H1 (cell line): Measurements from ENCODE around the gene TCEANC. TPM values are rescaled to one million over a fixed set of nuclear protein-coding genes. Genes with fewer than 3 reads are reported as not detected.
A peak's percentile ranks its signal among the peaks of the same experiment; 100 is the strongest.

ENCODE experiments used
- CTCF ChIA-PET: fragments of 300-600 bp; sonication (Branson Sonifier 250); formaldehyde crosslinking; loops from one replicate; lab custom pipeline; 2021; ENCODE audit not compliant: partially characterized antibody; lab: Charles Lee
- POLR2A ChIA-PET: fragments of 300-600 bp; sonication (Branson Sonifier 250); formaldehyde crosslinking; loops from one replicate; lab custom pipeline; 2021; ENCODE audit warnings: inconsistent platforms; ENCODE audit not compliant: partially characterized antibody; lab: Charles Lee
- DNase-seq, 2 experiments: peaks; one replicate each; pipeline versions ENCODE4 v3.0.0 to v3.0.0-alpha.2; 2010 to 2022; ENCODE audit warnings: low spot score in 2 of 2, low read depth in 1 of 2, mixed read lengths in 1 of 2
- FAIRE-seq: peaks from 2 replicates; lab custom pipeline; 2011; peaks lifted over from hg19 to GRCh38; lab: Jason Lieb, UNC
- H2AFZ ChIP-seq: 2 replicates; pipeline ENCODE4 v1.8.1; 2012; ENCODE audit warnings: low read length, inconsistent platforms
- H2AK5ac ChIP-seq: 2 replicates; pipeline ENCODE4 v1.6.1; 2013; ENCODE audit warnings: low read depth, low read length
- H2BK120ac ChIP-seq: replicated peaks from 2 replicates; pipeline ENCODE3; 2013; ENCODE audit warnings: low read depth, low read length, inconsistent platforms
- H2BK12ac ChIP-seq: 2 replicates; pipeline ENCODE4 v1.6.1; 2013; ENCODE audit warnings: low read depth, low read length
- H2BK15ac ChIP-seq: 2 replicates; pipeline ENCODE4 v1.6.1; 2013; ENCODE audit warnings: low read length
- H2BK20ac ChIP-seq: 2 replicates; pipeline ENCODE4 v1.6.1; 2013; ENCODE audit warnings: low read length
- H2BK5ac ChIP-seq: 2 replicates; pipeline ENCODE4 v1.6.1; 2013; ENCODE audit warnings: low read depth, low read length
- H3K14ac ChIP-seq: 2 replicates; pipeline ENCODE4 v1.6.1; 2013; ENCODE audit warnings: inconsistent platforms; ENCODE audit not compliant: insufficient read length
- H3K18ac ChIP-seq: 2 replicates; pipeline ENCODE4 v1.6.1; 2013; ENCODE audit warnings: low read length; ENCODE audit errors: extremely low read depth
- H3K23ac ChIP-seq: 2 replicates; pipeline ENCODE4 v1.6.1; 2013; ENCODE audit warnings: inconsistent platforms; ENCODE audit not compliant: insufficient read length
- H3K23me2 ChIP-seq: 2 replicates; pipeline ENCODE4 v1.6.1; 2013; ENCODE audit warnings: low read depth, low read length
- H3K27ac ChIP-seq: 2 replicates; pipeline ENCODE4 v1.6.1; 2011; ENCODE audit warnings: low read depth, low read length, inconsistent platforms
- H3K27me3 ChIP-seq, 4 experiments: replicated peaks in 1 of 4; 1 replicate in 1 of 4; 2 replicates in 3 of 4; pipeline versions ENCODE4 v1.6.1 to v1.8.1; 2011 to 2013; ENCODE audit warnings: low read length in 3 of 4, mild to moderate bottlenecking in 3 of 4, inconsistent platforms in 2 of 4, mixed read lengths in 2 of 4, moderate library complexity in 1 of 4; ENCODE audit not compliant: control insufficient read depth in 3 of 4, insufficient read depth in 3 of 4; ENCODE audit errors: extremely low read depth in 1 of 4
- H3K36me3 ChIP-seq, 4 experiments: 2 replicates each; pipeline versions ENCODE4 v1.6.1 to v1.8.1; 2011 to 2013; ENCODE audit warnings: mild to moderate bottlenecking in 4 of 4, low read length in 3 of 4, moderate library complexity in 2 of 4, control low read depth in 1 of 4, inconsistent platforms in 1 of 4; ENCODE audit not compliant: insufficient read depth in 4 of 4, control insufficient read depth in 2 of 4
- H3K4ac ChIP-seq: replicated peaks from 2 replicates; pipeline ENCODE3; 2013; ENCODE audit warnings: low read length, low read depth, mixed read lengths, inconsistent platforms; ENCODE audit not compliant: insufficient read length
- H3K4me1 ChIP-seq, 4 experiments: replicated peaks in 1 of 4; 1 replicate in 1 of 4; 2 replicates in 3 of 4; pipeline versions ENCODE4 v1.6.1 to v1.8.1; 2011 to 2013; ENCODE audit warnings: low read length in 3 of 4, inconsistent platforms in 2 of 4, mixed read lengths in 1 of 4; ENCODE audit not compliant: insufficient read depth in 4 of 4, control insufficient read depth in 3 of 4
- H3K4me2 ChIP-seq, 2 experiments: 2 replicates each; pipeline versions ENCODE4 v1.6.1 to v1.8.1; 2011 to 2013; ENCODE audit warnings: low read depth in 2 of 2, low read length in 2 of 2, control low read depth in 1 of 2, inconsistent platforms in 1 of 2, mild to moderate bottlenecking in 1 of 2; ENCODE audit not compliant: insufficient read depth in 1 of 2
- H3K4me3 ChIP-seq, 4 experiments: fragments of 200-600, 300-600 bp in 1 of 4; sonication (generic), shearing (Covaris generic), sonication (Bioruptor Twin) in 1 of 4; 2 replicates each; pipeline versions ENCODE4 v1.5.1 to v1.8.1; 2011 to 2016; ENCODE audit warnings: low read length in 4 of 4, low read depth in 3 of 4, control low read depth in 2 of 4, inconsistent platforms in 2 of 4, mild to moderate bottlenecking in 2 of 4, mixed read lengths in 1 of 4, moderate library complexity in 1 of 4; ENCODE audit not compliant: insufficient read depth in 2 of 4; ENCODE audit errors: extremely low read depth in 1 of 4
- H3K56ac ChIP-seq: replicated peaks from 2 replicates; pipeline ENCODE3; 2013; ENCODE audit warnings: low read depth, mild to moderate bottlenecking, mixed read lengths, low read length, inconsistent platforms; ENCODE audit not compliant: insufficient read length
- H3K79me1 ChIP-seq: 2 replicates; pipeline ENCODE4 v1.6.1; 2013; ENCODE audit warnings: low read depth, low read length, control low read depth
- H3K79me2 ChIP-seq, 2 experiments: 2 replicates each; pipeline versions ENCODE4 v1.6.1 to v1.8.1; 2012 to 2013; ENCODE audit warnings: low read length in 2 of 2, mild to moderate bottlenecking in 2 of 2, inconsistent platforms in 1 of 2; ENCODE audit not compliant: insufficient read depth in 2 of 2, control insufficient read depth in 1 of 2
- H3K9ac ChIP-seq, 4 experiments: replicated peaks in 1 of 4; 1 replicate in 1 of 4; 2 replicates in 3 of 4; pipeline versions ENCODE4 v1.6.1 to v1.8.1; 2011 to 2013; ENCODE audit warnings: low read depth in 3 of 4, low read length in 3 of 4, control low read depth in 2 of 4, mild to moderate bottlenecking in 2 of 4, moderate library complexity in 2 of 4, inconsistent platforms in 1 of 4; ENCODE audit errors: extremely low read depth in 1 of 4
- H3K9me3 ChIP-seq, 2 experiments: 2 replicates each; pipeline versions ENCODE4 v1.6.1 to v1.8.1; 2012 to 2013; ENCODE audit warnings: mild to moderate bottlenecking in 2 of 2, moderate library complexity in 2 of 2, control low read depth in 1 of 2, inconsistent platforms in 1 of 2, low read depth in 1 of 2, low read length in 1 of 2, mixed read lengths in 1 of 2; ENCODE audit not compliant: insufficient read depth in 2 of 2
- H4K20me1 ChIP-seq, 2 experiments: replicated peaks in 1 of 2; 2 replicates each; pipeline versions ENCODE3 to v1.8.1; 2011 to 2013; ENCODE audit warnings: inconsistent platforms in 2 of 2, low read length in 2 of 2, mild to moderate bottlenecking in 1 of 2; ENCODE audit not compliant: insufficient read depth in 2 of 2, control insufficient read depth in 1 of 2
- H4K5ac ChIP-seq: 2 replicates; pipeline ENCODE4 v1.6.1; 2013; ENCODE audit warnings: low read length, low read depth, mixed read lengths, inconsistent platforms; ENCODE audit not compliant: insufficient read length
- H4K8ac ChIP-seq: 2 replicates; pipeline ENCODE4 v1.8.0; 2013; ENCODE audit warnings: mild to moderate bottlenecking, moderate library complexity, low read length, inconsistent platforms; ENCODE audit not compliant: insufficient read depth; ENCODE audit errors: extremely low read depth
- H4K91ac ChIP-seq: replicated peaks from 2 replicates; pipeline ENCODE3; 2013; ENCODE audit warnings: low read length, mixed read lengths, inconsistent platforms; ENCODE audit not compliant: insufficient read length
- CEBPB ChIP-seq: IDR thresholded peaks from 2 replicates; pipeline ENCODE4 v1.6.1; 2012; ENCODE audit warnings: low read depth, low read length
- JUN ChIP-seq: IDR thresholded peaks from 2 replicates; pipeline ENCODE4 v1.6.1; 2011; ENCODE audit warnings: low read depth, mild to moderate bottlenecking, improper control_type of control experiment, low read length
- WGBS, 2 experiments: shearing (Covaris generic) in 1 of 2; methylation state at CpG; one replicate each; pipeline versions ENCODE4 v1.1.6 to v1.1.7; 2013 to 2015; ENCODE audit warnings: low lambda C conversion rate in 2 of 2, mixed read lengths in 2 of 2, inconsistent platforms in 1 of 2, low coverage in 1 of 2, missing lambda C conversion rate in 1 of 2; ENCODE audit not compliant: insufficient replicate concordance in 2 of 2, insufficient coverage in 1 of 2, insufficient read length in 1 of 2; ENCODE audit errors: extremely low coverage in 1 of 2, missing lambda C conversion rate in 1 of 2; 5-methylcytosine and 5-hydroxymethylcytosine counted together
- polyA plus RNA-seq, 7 experiments: library from polyadenylated mRNA; depleted of rRNA in 3 of 7; stranded (reverse) in 5 of 7; unstranded in 2 of 7; fragments of >200 nt in 5 of 7; fragments of 200-250 nt in 2 of 7; gene quantifications; 1 replicate in 5 of 7; 2 replicates in 1 of 7; 4 replicates in 1 of 7; pipeline versions ENCODE4 v1.2.1 to v1.2.3, GENCODE V29; 2011 to 2013; ENCODE audit warnings: missing spikeins in 2 of 7, mixed read lengths in 2 of 7
- total RNA-seq: library from RNA; stranded (reverse); fragmentation: NEBNext Ultra II Directional; extraction: Animal tissue kit (Norgen Biotek cat#: 25700); gene quantifications from 2 replicates; pipeline ENCODE4 v1.2.1, GENCODE V29; 2021

The TCEANC gene
- total and polyA plus RNA-seq, 2 of the 8 experiments (the other 6 are each of a cell fraction or from before 2014, with no cell fraction given) = 0.88 to 2.0 TPM

GRCh38 chrX:13693341-13693961 lies 40.5 kb downstream of the TCEANC start:
- Histone ChIP-seq H4K8ac (no peak overlapping the region), H3K36me3 (no peaks in the 10 kb centered on the region; a peak in 1 of 8 replicates), H3K9ac (no peak overlapping the region), H3K9me3 (no peaks in the 10 kb centered on the region), H2BK120ac (no peak overlapping the region), H3K4me1 (peaks cover 0 to 7% (median 3%) of the 10 kb centered on the region in 4 experiments; a peak in 4 of 7 replicates), H3K79me2 (peaks cover 4 to 88% of the 10 kb centered on the region in 2 experiments), H3K23ac (no peak overlapping the region), H3K27ac (no peak overlapping the region), H2AFZ (no peak overlapping the region), H3K4ac (no peak overlapping the region), H2BK20ac (no peak overlapping the region), H3K23me2 (peaks cover 4% of the 10 kb centered on the region; the same call in 1 of the 2 replicates), H4K91ac (no peak overlapping the region), H2BK15ac (no peak overlapping the region), H4K5ac (no peak overlapping the region), H4K20me1 (peaks cover 0 to 14% of the 10 kb centered on the region in 2 experiments), H3K14ac (no peak overlapping the region), H3K4me3 (no peak overlapping the region), H2BK5ac (no peak overlapping the region), H2BK12ac (no peak overlapping the region), H3K18ac (no peak overlapping the region), H3K27me3 (no peaks in the 10 kb centered on the region), H3K4me2 (peak overlapping the region; percentile 31 to 33; a peak in 2 of 4 replicates), H3K79me1 (no peaks in the 10 kb centered on the region; the same call in 1 of the 2 replicates), H3K56ac (no peak overlapping the region), H2AK5ac (no peak overlapping the region)
- FAIRE-seq (no peak), DNase-seq (no peak)
- TF ChIP-seq CEBPB (peak; percentile 45; the same call in 1 of the 2 replicates), JUN (no peak)
- ChIA-PET POLR2A (interaction anchor here (0.5 to 1.5 kb wide), 4 partner anchors 41 to 1463 kb away, joined by 3 to 4 read pairs (median 3); partner anchors contain the start of genes GEMIN8, OFD1 and TRAPPC2), CTCF (interaction anchor here (0.5 kb wide), 1 partner anchor 461 kb away, joined by 3 read pairs; no protein-coding TSS in a partner anchor)
- 42% methylated on average over 7 of the region's 7 CpGs; no CpG with 5 or more reads in 1 of the 2 experiments for WGBS, 2 experiments
